Measurements from ENCODE around the gene HDGFL3. TPM values are rescaled to one million over a fixed set of nuclear protein-coding genes. Genes with fewer than 3 reads are reported as not detected.
"Not testable (repeated sequence)": the region's sequence is repeated elsewhere in the genome, so short reads cannot be mapped to it uniquely, and the experiment has no call there.

HDGFL3 gene
- total and polyA plus RNA-seq, 4 experiments from 2014 or later, result 1.7 to 6.5 (median 3.3) TPM

- ChIA-PET POLR2A (ENCODE audit: partially characterized antibody) (no interaction called here), CTCF (ENCODE audit: partially characterized antibody) (no interaction called here)
- Mint-ChIP-seq H3K9me3 (peaks cover 6 to 21% (median 15%) of the 10 kb centered on the region in 8 donors), H3K27ac (peak overlapping the region in 4 of 7 donors; percentile 14 to 72 (median 27)), H3K4me3 (peak overlapping the region in 2 of 8 donors; percentile 3 to 62), H3K4me1 (peaks cover 0 to 4% (median 2%) of the 10 kb centered on the region in 4 donors), H3K36me3 (no peaks in the 10 kb centered on the region), H3K27me3 (peaks cover 15 to 30% of the 10 kb centered on the region in 2 donors)
- Histone ChIP-seq H3K36me3 (ENCODE audit: insufficient read depth, low read length) (no peaks in the 10 kb centered on the region), H3K27ac (ENCODE audit: low read depth, low read length) (no peak overlapping the region), H3K27me3 (ENCODE audit: insufficient read depth, low read length) (no peaks in the 10 kb centered on the region), H3K9me3 (ENCODE audit: control insufficient read depth in 1 of 2, low read length in 2 of 2) (peaks cover 0 to 3% of the 10 kb centered on the region in 2 donors), H3K4me3 (ENCODE audit: low read length in 2 of 2) (no peak overlapping the region), H3K4me1 (ENCODE audit: insufficient read depth, low read length) (no peaks in the 10 kb centered on the region)
- peak in 1 of 5 donors; percentile 16 for DNase-seq
- intact Hi-C loops (cut with micrococcal nuclease), result no loop called here
Measured at GRCh38 chr15:83163032-83163431, 44.6 kb downstream of the HDGFL3 start.

GRCh38 chr15:83160741-83161140 is 46.9 kb downstream of the HDGFL3 start:
- H3K36me3 ChIP-seq (ENCODE audit: insufficient read depth, low read length), result no peaks in the 10 kb centered on the region

GRCh38 chr15:83158393-83158792 is 49.2 kb downstream of the HDGFL3 start:
- no peak overlapping the region for H3K27ac ChIP-seq (ENCODE audit: low read depth, low read length)
- POLR2A ChIA-PET (ENCODE audit: partially characterized antibody), result no interaction called here

More at GRCh38 chr15:83160741-83161140, 46.9 kb downstream of the HDGFL3 start:
- ChIA-PET POLR2A (ENCODE audit: partially characterized antibody) (no interaction called here), CTCF (ENCODE audit: partially characterized antibody) (no interaction called here)
- H3K9me3 Mint-ChIP-seq, result peaks cover 0 to 7% (median 4%) of the 10 kb centered on the region in 8 donors
- H3K27me3 Mint-ChIP-seq, result peaks cover 17 to 24% of the 10 kb centered on the region in 2 donors
- H3K4me1 Mint-ChIP-seq, result peaks cover 0 to 4% (median 2%) of the 10 kb centered on the region in 4 donors
- Histone ChIP-seq H3K9me3 (ENCODE audit: control insufficient read depth in 1 of 2, low read length in 2 of 2) (no peaks in the 10 kb centered on the region), H3K4me1 (ENCODE audit: insufficient read depth, low read length) (no peaks in the 10 kb centered on the region), H3K27me3 (ENCODE audit: insufficient read depth, low read length) (no peaks in the 10 kb centered on the region), H3K4me3 (ENCODE audit: low read length in 2 of 2) (no peak overlapping the region), H3K27ac (ENCODE audit: low read depth, low read length) (no peak overlapping the region)
- no peak overlapping the region for H3K4me3 Mint-ChIP-seq
- no peak for DNase-seq
- H3K27ac Mint-ChIP-seq, result no peak overlapping the region
- no peaks in the 10 kb centered on the region for H3K36me3 Mint-ChIP-seq
- intact Hi-C loops (cut with micrococcal nuclease), result no loop called here

GRCh38 chr15:83155942-83156341 is 51.7 kb downstream of the HDGFL3 start:
- no peak overlapping the region for H3K4me3 Mint-ChIP-seq
- H3K27me3 Mint-ChIP-seq, result peaks cover 9 to 13% of the 10 kb centered on the region in 2 donors
- H3K36me3 Mint-ChIP-seq, result no peaks in the 10 kb centered on the region
- H3K4me1 ChIP-seq (ENCODE audit: insufficient read depth, low read length), result no peaks in the 10 kb centered on the region
- H3K27ac ChIP-seq (ENCODE audit: low read depth, low read length), result no peak overlapping the region
- no peaks in the 10 kb centered on the region for H3K9me3 ChIP-seq (ENCODE audit: control insufficient read depth in 1 of 2, low read length in 2 of 2)
- H3K9me3 Mint-ChIP-seq, result no peaks in the 10 kb centered on the region
- ChIA-PET CTCF (ENCODE audit: partially characterized antibody) (no interaction called here), POLR2A (ENCODE audit: partially characterized antibody) (no interaction called here)
- intact Hi-C loops (cut with micrococcal nuclease), result no loop called here
- no peaks in the 10 kb centered on the region for H3K36me3 ChIP-seq (ENCODE audit: insufficient read depth, low read length)
- no peak for DNase-seq
- H3K27me3 ChIP-seq (ENCODE audit: insufficient read depth, low read length), result no peaks in the 10 kb centered on the region
- H3K27ac Mint-ChIP-seq, result no peak overlapping the region
- H3K4me1 Mint-ChIP-seq, result no peaks in the 10 kb centered on the region
- H3K4me3 ChIP-seq (ENCODE audit: low read length in 2 of 2), result no peak overlapping the region

More at GRCh38 chr15:83158393-83158792, 49.2 kb downstream of the HDGFL3 start:
- no peak for DNase-seq
- peaks cover 0 to 4% (median 0%) of the 10 kb centered on the region in 4 donors for H3K4me1 Mint-ChIP-seq
- Histone ChIP-seq H3K4me3 (ENCODE audit: low read length in 2 of 2) (no peak overlapping the region), H3K4me1 (ENCODE audit: insufficient read depth, low read length) (no peaks in the 10 kb centered on the region), H3K27me3 (ENCODE audit: insufficient read depth, low read length) (no peaks in the 10 kb centered on the region), H3K36me3 (ENCODE audit: insufficient read depth, low read length) (no peaks in the 10 kb centered on the region), H3K9me3 (ENCODE audit: control insufficient read depth in 1 of 2, low read length in 2 of 2) (no peaks in the 10 kb centered on the region)
- intact Hi-C loops (cut with micrococcal nuclease), result no loop called here
- H3K9me3 Mint-ChIP-seq, result no peaks in the 10 kb centered on the region
- CTCF ChIA-PET (ENCODE audit: partially characterized antibody), result no interaction called here
- H3K4me3 Mint-ChIP-seq, result no peak overlapping the region
- peaks cover 11 to 16% of the 10 kb centered on the region in 2 donors for H3K27me3 Mint-ChIP-seq
- no peak overlapping the region for H3K27ac Mint-ChIP-seq
- no peaks in the 10 kb centered on the region for H3K36me3 Mint-ChIP-seq

- Mint-ChIP-seq H3K27ac (no peak overlapping the region), H3K4me3 (no peak overlapping the region), H3K4me1 (no peaks in the 10 kb centered on the region), H3K36me3 (no peaks in the 10 kb centered on the region), H3K9me3 (no peaks in the 10 kb centered on the region), H3K27me3 (peaks cover 7 to 9% of the 10 kb centered on the region in 2 donors)
- H3K27ac ChIP-seq (ENCODE audit: low read depth, low read length), result no peak overlapping the region
- no peaks in the 10 kb centered on the region for H3K4me1 ChIP-seq (ENCODE audit: insufficient read depth, low read length)
- no peaks in the 10 kb centered on the region for H3K9me3 ChIP-seq (ENCODE audit: control insufficient read depth in 1 of 2, low read length in 2 of 2)
- CTCF ChIA-PET (ENCODE audit: partially characterized antibody), result interaction anchor here (1.0 kb wide), 1 partner anchor 96 kb away, joined by 4 read pairs; no protein-coding TSS in a partner anchor
- DNase-seq, result no peak
- H3K4me3 ChIP-seq (ENCODE audit: low read length in 2 of 2), result no peak overlapping the region
- intact Hi-C loops (cut with micrococcal nuclease), result no loop called here
- POLR2A ChIA-PET (ENCODE audit: partially characterized antibody), result no interaction called here
- H3K27me3 ChIP-seq (ENCODE audit: insufficient read depth, low read length), result no peaks in the 10 kb centered on the region
- no peaks in the 10 kb centered on the region for H3K36me3 ChIP-seq (ENCODE audit: insufficient read depth, low read length)
Measured at GRCh38 chr15:83153288-83153687, 54.3 kb downstream of the HDGFL3 start.

GRCh38 chr15:83144771-83145170 is 62.9 kb downstream of the HDGFL3 start:
- H3K27me3 ChIP-seq (ENCODE audit: insufficient read depth, low read length), result no peaks in the 10 kb centered on the region
- Mint-ChIP-seq H3K4me1 (no peaks in the 10 kb centered on the region), H3K4me3 (no peak overlapping the region), H3K9me3 (peaks cover 0 to 5% (median 0%) of the 10 kb centered on the region in 8 donors), H3K27me3 (peaks cover 17 to 28% of the 10 kb centered on the region in 2 donors), H3K36me3 (no peaks in the 10 kb centered on the region), H3K27ac (no peak overlapping the region)
- no peaks in the 10 kb centered on the region for H3K36me3 ChIP-seq (ENCODE audit: insufficient read depth, low read length)
- no peaks in the 10 kb centered on the region for H3K9me3 ChIP-seq (ENCODE audit: control insufficient read depth in 1 of 2, low read length in 2 of 2)
- DNase-seq, result no peak
- H3K4me3 ChIP-seq (ENCODE audit: low read length in 2 of 2), result no peak overlapping the region
- CTCF ChIA-PET (ENCODE audit: partially characterized antibody), result no interaction called here
- no peak overlapping the region for H3K27ac ChIP-seq (ENCODE audit: low read depth, low read length)
- H3K4me1 ChIP-seq (ENCODE audit: insufficient read depth, low read length), result no peaks in the 10 kb centered on the region
- POLR2A ChIA-PET (ENCODE audit: partially characterized antibody), result no interaction called here
- intact Hi-C loops (cut with micrococcal nuclease), result no loop called here

GRCh38 chr15:83142151-83142550 is 65.5 kb downstream of the HDGFL3 start:
- H3K4me1 Mint-ChIP-seq; H3K27ac Mint-ChIP-seq; H3K27me3 ChIP-seq (ENCODE audit: insufficient read depth, low read length); H3K9me3 Mint-ChIP-seq; H3K4me3 ChIP-seq (ENCODE audit: low read length in 2 of 2); H3K4me3 Mint-ChIP-seq; H3K36me3 ChIP-seq (ENCODE audit: insufficient read depth, low read length); H3K27ac ChIP-seq (ENCODE audit: low read depth, low read length); H3K36me3 Mint-ChIP-seq; H3K4me1 ChIP-seq (ENCODE audit: insufficient read depth, low read length); POLR2A ChIA-PET (ENCODE audit: partially characterized antibody); DNase-seq; intact Hi-C loops (cut with micrococcal nuclease); H3K9me3 ChIP-seq (ENCODE audit: control insufficient read depth in 1 of 2, low read length in 2 of 2): not testable (repeated sequence)
- CTCF ChIA-PET (ENCODE audit: partially characterized antibody), result interaction anchor here (1.2 kb wide), 1 partner anchor 9 kb away, joined by 3 read pairs; no protein-coding TSS in a partner anchor
- peaks cover 8 to 19% of the 10 kb centered on the region in 2 donors for H3K27me3 Mint-ChIP-seq

Data from CD4-positive, alpha-beta memory T cell (primary cell).